GM12878 (cell line): ENCODE measurements around the gene MEN1.

Source experiments
- CHD2 ChIP-seq: IDR thresholded peaks from 2 replicates; pipeline ENCODE4 v1.6.1; 2011; ENCODE audit warnings: low read depth, low read length, improper control_type of control experiment, borderline replicate concordance
- EZH2 ChIP-seq: IDR thresholded peaks from 2 replicates; pipeline ENCODE4 v1.6.1; 2012; ENCODE audit warnings: low read depth, mild to moderate bottlenecking, control low read depth, inconsistent platforms, low read length, borderline replicate concordance; ENCODE audit not compliant: control insufficient read depth
- FOS ChIP-seq: IDR thresholded peaks from 3 replicates; pipeline ENCODE4 v1.6.1; 2011; ENCODE audit warnings: borderline replicate concordance; ENCODE audit not compliant: insufficient read length; ENCODE audit errors: extremely low read depth
- JUNB ChIP-seq: IDR thresholded peaks from 2 replicates; pipeline ENCODE4 v1.6.1; 2016; ENCODE audit warnings: antibody characterized with exemption, mild to moderate bottlenecking
- NFIC ChIP-seq: IDR thresholded peaks from 2 replicates; pipeline ENCODE4 v1.6.1; 2012; ENCODE audit warnings: low read depth, mild to moderate bottlenecking, inconsistent platforms, low read length, moderate library complexity
- RFX5 ChIP-seq: IDR thresholded peaks from 2 replicates; pipeline ENCODE4 v1.6.1; 2011; ENCODE audit warnings: low read depth, low read length, improper control_type of control experiment
- TAF1 ChIP-seq: IDR thresholded peaks from 2 replicates; pipeline ENCODE4 v1.6.1; 2011; ENCODE audit warnings: mild to moderate bottlenecking, low read depth, low read length, borderline replicate concordance
- TF ChIP-seq, protein P1 (sequence below), 3 experiments: IDR thresholded peaks in 2 of 3; conservative IDR thresholded peaks in 1 of 3; 2 replicates each; pipeline ENCODE4 v1.5.1; 2011; ENCODE audit warnings: low read depth in 3 of 3, low read length in 3 of 3, mild to moderate bottlenecking in 3 of 3, control low read depth in 2 of 3, moderate library complexity in 2 of 3, inconsistent platforms in 1 of 3, mixed read lengths in 1 of 3; ENCODE audit not compliant: control insufficient read depth in 2 of 3, insufficient read depth in 1 of 3; ENCODE audit errors: extremely low read depth in 1 of 3
- TF ChIP-seq, protein P2 (sequence below): fragments of 450-650 bp; IDR thresholded peaks from 2 replicates; pipeline ENCODE4 v1.6.1; 2017; ENCODE audit warnings: mild to moderate bottlenecking

DNA sequence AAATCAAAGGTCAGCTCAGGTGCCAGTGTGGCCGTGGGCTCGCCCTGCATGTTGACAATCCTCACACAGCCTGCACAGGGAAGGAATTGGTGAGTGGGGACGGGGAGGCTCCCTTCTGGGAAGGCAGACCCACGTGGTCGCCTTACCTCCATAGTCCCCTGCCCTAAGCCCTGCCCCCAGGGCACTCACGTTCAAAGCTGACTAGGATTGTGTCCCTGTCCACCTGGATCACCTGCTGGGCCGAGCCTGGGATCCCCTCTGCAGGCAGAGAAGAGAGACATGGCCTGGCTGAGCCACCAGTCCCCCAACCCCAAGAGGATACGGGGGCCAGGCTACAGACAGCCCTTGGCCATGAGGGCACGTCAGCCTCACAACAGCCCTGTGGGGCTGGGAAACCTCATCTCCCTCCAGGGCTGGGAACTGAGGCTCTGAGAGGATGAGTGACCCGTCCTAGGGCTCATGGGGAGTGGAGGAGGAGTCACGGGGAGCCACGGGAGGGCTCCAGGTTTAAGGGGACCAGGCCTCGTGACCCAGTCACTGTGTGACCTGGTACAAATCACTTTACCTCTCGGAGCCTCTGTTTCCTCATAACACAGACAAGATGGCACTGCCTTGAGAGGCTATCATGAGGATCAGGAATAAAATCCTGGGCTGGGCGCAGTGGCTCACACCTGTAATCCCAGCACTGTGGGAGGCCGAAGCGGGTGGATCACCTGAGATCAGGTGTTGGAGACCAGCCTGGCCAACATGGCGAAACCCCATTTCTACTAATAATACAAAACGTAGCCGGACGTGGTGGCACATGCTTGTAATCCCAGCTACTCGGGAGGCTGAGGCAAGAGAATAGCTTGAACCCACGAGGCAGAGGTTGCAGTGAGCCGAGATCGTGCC, 19.9 kb downstream of the MEN1 start:
- TF ChIP-seq EZH2 (no peak), NFIC (no peak), CHD2 (no peak), FOS (no peak), TAF1 (no peak), JUNB (no peak), RFX5 (no peak)
- TF ChIP-seq, protein P1, sequence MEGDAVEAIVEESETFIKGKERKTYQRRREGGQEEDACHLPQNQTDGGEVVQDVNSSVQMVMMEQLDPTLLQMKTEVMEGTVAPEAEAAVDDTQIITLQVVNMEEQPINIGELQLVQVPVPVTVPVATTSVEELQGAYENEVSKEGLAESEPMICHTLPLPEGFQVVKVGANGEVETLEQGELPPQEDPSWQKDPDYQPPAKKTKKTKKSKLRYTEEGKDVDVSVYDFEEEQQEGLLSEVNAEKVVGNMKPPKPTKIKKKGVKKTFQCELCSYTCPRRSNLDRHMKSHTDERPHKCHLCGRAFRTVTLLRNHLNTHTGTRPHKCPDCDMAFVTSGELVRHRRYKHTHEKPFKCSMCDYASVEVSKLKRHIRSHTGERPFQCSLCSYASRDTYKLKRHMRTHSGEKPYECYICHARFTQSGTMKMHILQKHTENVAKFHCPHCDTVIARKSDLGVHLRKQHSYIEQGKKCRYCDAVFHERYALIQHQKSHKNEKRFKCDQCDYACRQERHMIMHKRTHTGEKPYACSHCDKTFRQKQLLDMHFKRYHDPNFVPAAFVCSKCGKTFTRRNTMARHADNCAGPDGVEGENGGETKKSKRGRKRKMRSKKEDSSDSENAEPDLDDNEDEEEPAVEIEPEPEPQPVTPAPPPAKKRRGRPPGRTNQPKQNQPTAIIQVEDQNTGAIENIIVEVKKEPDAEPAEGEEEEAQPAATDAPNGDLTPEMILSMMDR (IDR thresholded peaks at IDR 0.05 in 2 of 3, conservative IDR thresholded peaks at IDR 0.05 in 1 of 3; ENCODE audit: control insufficient read depth in 2 of 3, extremely low read depth in 1 of 3, insufficient read depth in 1 of 3, low read depth in 3 of 3, low read length in 3 of 3) = no peak
- TF ChIP-seq, protein P2, sequence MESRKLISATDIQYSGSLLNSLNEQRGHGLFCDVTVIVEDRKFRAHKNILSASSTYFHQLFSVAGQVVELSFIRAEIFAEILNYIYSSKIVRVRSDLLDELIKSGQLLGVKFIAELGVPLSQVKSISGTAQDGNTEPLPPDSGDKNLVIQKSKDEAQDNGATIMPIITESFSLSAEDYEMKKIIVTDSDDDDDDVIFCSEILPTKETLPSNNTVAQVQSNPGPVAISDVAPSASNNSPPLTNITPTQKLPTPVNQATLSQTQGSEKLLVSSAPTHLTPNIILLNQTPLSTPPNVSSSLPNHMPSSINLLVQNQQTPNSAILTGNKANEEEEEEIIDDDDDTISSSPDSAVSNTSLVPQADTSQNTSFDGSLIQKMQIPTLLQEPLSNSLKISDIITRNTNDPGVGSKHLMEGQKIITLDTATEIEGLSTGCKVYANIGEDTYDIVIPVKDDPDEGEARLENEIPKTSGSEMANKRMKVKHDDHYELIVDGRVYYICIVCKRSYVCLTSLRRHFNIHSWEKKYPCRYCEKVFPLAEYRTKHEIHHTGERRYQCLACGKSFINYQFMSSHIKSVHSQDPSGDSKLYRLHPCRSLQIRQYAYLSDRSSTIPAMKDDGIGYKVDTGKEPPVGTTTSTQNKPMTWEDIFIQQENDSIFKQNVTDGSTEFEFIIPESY = no peak
